Measurements from ENCODE around the gene PACSIN2. TPM values are rescaled to one million over a fixed set of nuclear protein-coding genes. Genes with fewer than 3 reads are reported as not detected.
"Not testable (repeated sequence)": the region's sequence is repeated elsewhere in the genome, so short reads cannot be mapped to it uniquely, and the experiment has no call there.

Gene PACSIN2
- total RNA-seq, 2 donors from 2014 or later, result 191 to 219 TPM

GRCh38 chr22:43013355-43014315, 1.3 kb downstream of the PACSIN2 start:
- DNase-seq (no peak), ATAC-seq (peak; percentile 17)
- intact Hi-C loops (cut with DNase I, micrococcal nuclease), result no loop called here

DNA sequence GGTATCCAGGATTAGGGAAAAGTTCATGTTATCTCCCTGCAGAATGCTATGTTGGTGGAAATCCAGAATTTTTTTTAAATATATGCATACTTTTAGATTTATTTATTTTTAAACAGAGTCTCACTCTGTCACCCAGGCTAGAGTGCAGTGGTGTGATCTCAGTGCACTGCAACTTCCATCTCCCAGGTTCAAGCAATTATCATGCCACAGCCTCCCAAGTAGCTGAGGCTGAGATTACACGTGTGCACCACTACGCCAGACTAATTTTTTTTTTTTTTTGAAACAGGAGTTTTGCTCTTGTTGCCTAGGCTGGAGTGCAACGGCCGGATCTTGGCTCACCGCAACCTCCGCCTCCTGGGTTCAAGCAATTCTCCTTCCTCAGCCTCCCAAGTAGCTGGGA, 2.6 kb downstream of the PACSIN2 start:
- intact Hi-C loops (cut with DNase I, micrococcal nuclease), result no loop called here
- ATAC-seq (no peak), DNase-seq (no peak)

GRCh38 chr22:43011079-43011478, 3.9 kb downstream of the PACSIN2 start:
- DNase-seq, result no peak
- no peak for ATAC-seq
- intact Hi-C loops (cut with DNase I, micrococcal nuclease), result no loop called here

GRCh38 chr22:43009444-43009843, 5.5 kb downstream of the PACSIN2 start:
- ATAC-seq (no peak), DNase-seq (no peak)
- intact Hi-C loops (cut with DNase I, micrococcal nuclease), result no loop called here

GRCh38 chr22:43008921-43009320, 6.0 kb downstream of the PACSIN2 start:
- no peak for DNase-seq
- intact Hi-C loops (cut with DNase I, micrococcal nuclease), result no loop called here
- ATAC-seq, result no peak

GRCh38 chr22:43008509-43008908, 6.4 kb downstream of the PACSIN2 start:
- ATAC-seq, result peak; percentile 59
- intact Hi-C loops (cut with DNase I, micrococcal nuclease), result no loop called here

GRCh38 chr22:43007519-43008102, 7.3 kb downstream of the PACSIN2 start:
- intact Hi-C loops (cut with DNase I, micrococcal nuclease), result no loop called here
- DNase-seq (peak; percentile 79 to 91), ATAC-seq (peak; percentile 83)

More at GRCh38 chr22:43008509-43008908, 6.4 kb downstream of the PACSIN2 start:
- peak; percentile 72 to 79 for DNase-seq

GRCh38 chr22:43006753-43007152, 8.2 kb downstream of the PACSIN2 start:
- intact Hi-C loops (cut with DNase I, micrococcal nuclease), result no loop called here
- DNase-seq (no peak), ATAC-seq (no peak)

DNA sequence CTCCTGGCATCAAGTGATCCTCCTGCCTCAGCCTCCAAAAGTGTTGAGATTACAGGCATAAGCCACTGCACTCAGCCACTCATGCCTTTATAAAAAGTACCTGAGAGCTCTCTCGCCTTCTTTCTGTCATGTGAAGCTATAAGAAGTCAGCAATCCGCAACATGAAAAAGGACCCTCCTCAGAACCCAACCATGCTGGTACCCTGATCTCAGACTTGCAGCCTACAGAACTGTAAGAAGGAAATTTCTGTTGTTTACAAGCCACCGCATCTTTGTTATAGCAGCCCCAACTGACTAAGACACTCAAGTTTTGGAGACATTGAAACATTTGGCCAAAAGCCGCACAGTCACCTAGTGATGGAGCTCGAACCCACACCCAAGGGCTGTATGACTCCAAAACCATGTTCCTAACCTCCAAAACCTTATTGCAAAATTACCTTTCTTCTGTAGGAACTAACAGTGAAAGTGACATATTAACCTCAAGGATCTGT, 8.9 kb downstream of the PACSIN2 start:
- no peak for ATAC-seq
- intact Hi-C loops (cut with DNase I, micrococcal nuclease), result no loop called here
- DNase-seq, result no peak

DNA sequence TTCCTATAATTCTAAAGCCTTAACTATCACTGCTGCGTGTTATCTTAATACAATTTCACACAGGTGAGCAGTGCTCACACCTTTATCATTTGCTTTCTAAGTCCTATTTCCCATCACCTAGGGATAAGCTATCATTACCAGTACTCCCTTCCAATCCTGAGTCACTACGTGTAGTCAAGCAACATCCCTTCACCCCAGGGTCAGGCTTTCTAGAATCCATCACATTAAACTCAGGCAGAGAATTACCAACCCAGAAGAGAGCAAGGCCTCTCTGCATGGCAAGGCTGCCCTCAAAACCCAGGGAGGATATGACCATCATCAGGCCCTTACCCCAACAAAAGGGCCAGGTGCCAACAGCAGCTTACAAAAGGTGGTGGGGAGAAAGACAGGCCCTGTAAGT, 9.8 kb downstream of the PACSIN2 start:
- no peak for ATAC-seq
- intact Hi-C loops (cut with DNase I, micrococcal nuclease), result no loop called here
- no peak for DNase-seq

DNA sequence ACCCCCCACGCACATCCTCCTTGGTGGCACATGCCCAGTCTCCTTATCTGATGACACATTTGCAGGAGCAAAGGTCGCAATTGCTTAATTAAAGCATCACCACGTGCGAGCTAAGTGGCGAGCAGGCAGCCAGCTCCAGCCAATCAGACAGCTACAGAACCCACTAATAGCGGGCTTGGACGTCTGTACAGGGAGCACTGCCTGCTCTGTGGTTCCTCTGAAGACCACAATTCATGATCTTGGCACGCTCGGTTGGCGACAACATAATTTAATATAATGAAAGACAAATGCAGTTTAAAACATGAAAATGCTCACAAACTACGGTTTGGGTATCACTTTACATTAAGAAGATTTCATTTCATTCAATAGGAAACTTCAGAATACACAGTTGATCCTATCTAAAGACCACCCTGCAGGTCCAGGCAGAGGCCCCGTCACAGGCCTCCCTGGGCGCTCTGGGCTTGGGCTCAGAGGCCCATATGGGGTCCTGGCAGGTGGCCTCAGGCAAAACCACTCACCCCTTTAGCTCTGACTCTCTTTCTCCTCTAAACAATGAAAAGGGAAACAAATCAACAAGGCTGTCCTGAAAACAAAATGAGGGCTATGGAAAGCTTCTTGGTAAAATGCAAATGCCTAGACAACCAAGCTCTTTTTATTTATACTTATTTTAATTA, 10.4 kb downstream of the PACSIN2 start:
- DNase-seq, result peak; percentile 47 to 65
- intact Hi-C loops (cut with DNase I, micrococcal nuclease), result no loop called here
- peak; percentile 28 for ATAC-seq

- no peak for ATAC-seq
- intact Hi-C loops (cut with DNase I, micrococcal nuclease), result no loop called here
- DNase-seq, result no peak
Measured at GRCh38 chr22:43002202-43002586, 12.8 kb downstream of the PACSIN2 start.

DNA sequence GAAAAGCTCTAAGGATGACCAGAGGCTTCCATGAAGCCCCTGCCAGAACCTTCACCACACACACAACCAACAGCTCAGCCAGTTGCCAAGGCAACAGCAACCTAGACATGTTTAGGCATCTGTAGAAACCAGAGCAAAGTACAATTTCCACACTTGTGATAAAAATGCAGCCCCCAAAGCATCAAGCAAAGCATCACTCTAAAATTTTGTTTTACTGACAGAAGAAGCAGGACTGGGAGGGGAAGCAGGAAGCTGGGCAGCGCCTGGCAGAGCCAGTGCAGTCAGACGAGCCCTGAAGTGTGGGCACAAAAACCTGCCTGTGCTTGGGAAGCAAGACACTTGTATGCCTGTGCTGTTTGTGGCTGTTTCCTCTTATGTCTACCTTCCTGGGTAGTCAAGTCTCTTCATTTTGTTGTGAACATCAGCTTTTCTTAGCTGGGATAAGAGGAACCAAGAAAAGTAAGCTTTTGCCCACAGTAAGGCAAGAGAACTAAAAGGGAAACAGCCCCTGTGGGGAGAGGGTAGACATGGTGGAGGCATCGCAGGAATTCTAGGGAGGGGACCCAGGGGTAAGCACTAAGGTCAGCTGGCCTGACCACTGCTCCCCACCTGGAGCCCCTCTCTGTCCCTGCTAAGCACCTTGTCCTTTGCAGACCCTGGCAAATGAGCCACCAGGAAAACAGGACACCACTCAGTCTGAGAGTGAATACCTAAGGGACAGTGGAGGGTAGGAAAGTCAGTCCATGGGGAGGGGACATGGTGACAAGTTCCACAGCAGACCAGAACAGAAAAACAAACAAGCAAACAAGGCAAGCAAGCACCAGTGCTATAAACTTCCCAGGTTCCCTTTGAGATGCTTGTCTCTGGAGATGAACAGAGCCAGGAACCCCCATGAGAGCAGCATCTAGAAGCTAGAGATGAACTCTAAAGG, 13.4 kb downstream of the PACSIN2 start:
- intact Hi-C loops (cut with DNase I, micrococcal nuclease), result no loop called here
- ATAC-seq, result peak; percentile 26
- DNase-seq, result peak in 1 of 2 donors; percentile 25

DNA sequence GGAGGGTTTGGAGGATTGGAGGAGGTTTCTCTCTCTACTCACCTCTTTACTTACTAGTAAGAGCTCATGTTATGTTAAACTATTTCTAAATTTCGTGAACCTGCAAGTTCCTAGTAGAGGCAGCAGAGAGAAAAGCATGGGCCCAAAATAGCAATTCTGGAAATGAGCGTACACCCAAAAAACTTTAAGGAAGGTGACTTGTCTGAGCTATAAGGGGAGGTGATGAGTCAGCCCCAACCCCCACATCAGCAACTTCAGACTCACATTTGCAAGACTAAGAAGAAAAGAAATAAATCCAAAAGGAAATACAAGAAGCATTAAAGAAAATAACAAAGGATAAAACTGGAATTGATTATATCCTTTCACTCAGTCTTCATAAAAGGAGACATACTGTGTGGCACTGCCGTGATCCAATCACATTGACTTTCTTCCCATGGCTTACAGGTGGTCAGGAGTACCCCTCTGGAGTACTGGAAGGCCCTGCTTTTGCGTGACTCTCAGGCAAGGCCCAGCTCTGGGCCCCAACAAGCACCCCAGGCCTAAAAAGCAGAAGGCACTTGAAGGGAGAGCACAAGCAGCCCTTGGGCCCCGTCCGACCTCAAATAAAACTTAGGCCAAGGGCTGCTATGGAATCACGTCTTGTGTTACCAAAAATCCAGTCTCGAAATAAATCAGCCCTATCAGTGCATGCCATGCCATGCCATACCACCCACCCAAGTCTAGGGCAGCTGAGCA, 14.3 kb downstream of the PACSIN2 start:
- intact Hi-C loops (cut with DNase I, micrococcal nuclease), result no loop called here
- no peak for ATAC-seq
- no peak for DNase-seq

GRCh38 chr22:42997582-42998090, 17.3 kb downstream of the PACSIN2 start:
- intact Hi-C loops (cut with DNase I, micrococcal nuclease), result no loop called here
- DNase-seq (no peak), ATAC-seq (no peak)

GRCh38 chr22:42996646-42997365, 18.1 kb downstream of the PACSIN2 start:
- DNase-seq (peak in 1 of 2 donors; percentile 22), ATAC-seq (no peak)
- intact Hi-C loops (cut with DNase I, micrococcal nuclease), result no loop called here

GRCh38 chr22:42995654-42996053, 19.3 kb downstream of the PACSIN2 start:
- intact Hi-C loops (cut with DNase I, micrococcal nuclease); ATAC-seq: not testable (repeated sequence)
- DNase-seq, result peak in 1 of 2 donors; percentile 22

All from left colon (tissue), 2 donors.